ENCODE measurements around the gene ALOX5.

DNA sequence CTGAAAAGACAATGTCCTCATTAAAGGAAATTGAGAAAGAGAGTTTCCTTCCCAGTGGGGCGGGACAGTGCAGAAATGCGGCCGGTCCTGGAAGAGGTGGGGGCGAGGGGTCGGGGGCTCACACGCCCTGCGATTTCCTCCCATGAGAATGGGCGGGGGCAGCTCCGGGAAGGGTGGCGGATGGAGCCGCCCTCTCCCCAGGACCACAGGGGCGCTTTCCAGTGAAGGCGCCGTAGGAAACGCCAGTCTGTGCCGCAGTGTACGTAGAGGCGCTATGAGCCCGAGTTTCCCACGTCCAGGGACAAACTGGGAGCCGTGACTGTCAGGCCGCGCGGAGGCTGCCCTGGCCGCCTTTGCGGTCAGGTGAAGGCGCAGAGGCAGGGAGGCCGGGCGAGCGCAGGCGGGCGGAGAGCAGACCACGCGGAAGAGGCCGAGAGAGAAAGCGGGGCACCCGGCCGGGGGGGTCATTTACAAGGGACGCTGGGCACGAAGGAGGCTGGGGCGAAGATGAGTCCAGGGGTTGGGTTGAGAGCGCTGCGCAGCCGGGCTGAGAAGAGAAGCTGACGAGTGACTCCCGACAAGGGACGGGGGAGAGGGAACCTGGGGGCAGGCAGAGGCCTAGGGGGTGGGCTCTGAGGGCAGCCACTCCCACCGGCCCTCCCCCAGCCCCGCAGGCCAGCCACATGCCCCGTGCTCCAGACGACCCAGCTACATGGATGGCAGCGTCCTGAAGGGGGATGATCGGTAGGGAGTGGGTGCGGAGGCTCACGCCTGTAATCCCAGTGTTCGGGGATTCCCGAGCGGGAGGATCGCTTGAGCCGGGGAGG, 45.0 kb downstream of the ALOX5 start:
- TF ChIP-seq, protein P1, sequence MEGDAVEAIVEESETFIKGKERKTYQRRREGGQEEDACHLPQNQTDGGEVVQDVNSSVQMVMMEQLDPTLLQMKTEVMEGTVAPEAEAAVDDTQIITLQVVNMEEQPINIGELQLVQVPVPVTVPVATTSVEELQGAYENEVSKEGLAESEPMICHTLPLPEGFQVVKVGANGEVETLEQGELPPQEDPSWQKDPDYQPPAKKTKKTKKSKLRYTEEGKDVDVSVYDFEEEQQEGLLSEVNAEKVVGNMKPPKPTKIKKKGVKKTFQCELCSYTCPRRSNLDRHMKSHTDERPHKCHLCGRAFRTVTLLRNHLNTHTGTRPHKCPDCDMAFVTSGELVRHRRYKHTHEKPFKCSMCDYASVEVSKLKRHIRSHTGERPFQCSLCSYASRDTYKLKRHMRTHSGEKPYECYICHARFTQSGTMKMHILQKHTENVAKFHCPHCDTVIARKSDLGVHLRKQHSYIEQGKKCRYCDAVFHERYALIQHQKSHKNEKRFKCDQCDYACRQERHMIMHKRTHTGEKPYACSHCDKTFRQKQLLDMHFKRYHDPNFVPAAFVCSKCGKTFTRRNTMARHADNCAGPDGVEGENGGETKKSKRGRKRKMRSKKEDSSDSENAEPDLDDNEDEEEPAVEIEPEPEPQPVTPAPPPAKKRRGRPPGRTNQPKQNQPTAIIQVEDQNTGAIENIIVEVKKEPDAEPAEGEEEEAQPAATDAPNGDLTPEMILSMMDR (conservative IDR thresholded peaks at IDR 0.05; ENCODE audit: low read length): no peak
- TF ChIP-seq EZH2phosphoT487 (IDR thresholded peaks at IDR 0.05; ENCODE audit: borderline replicate concordance): no peak
